HepG2 (cell line): Measurements from ENCODE around the gene ASGR1. TPM values are rescaled to one million over a fixed set of nuclear protein-coding genes. Genes with fewer than 3 reads are reported as not detected.
A peak's percentile ranks its signal among the peaks of the same experiment; 100 is the strongest.

Experiments
- ELF1 ChIP-seq: sonication (generic); formaldehyde crosslinking; IDR thresholded peaks from 2 replicates; pipeline ENCODE4 v1.4.0; 2020; ENCODE audit warnings: missing genetic modification reagents
- NFAT5 ChIP-seq: sonication (generic); formaldehyde crosslinking; IDR thresholded peaks from 2 replicates; pipeline ENCODE4 v1.4.0; 2020; ENCODE audit warnings: missing genetic modification reagents
- POLR2G ChIP-seq: fragments of 200-400 bp; formaldehyde crosslinking; IDR thresholded peaks from 2 replicates; pipeline ENCODE4 v1.6.1; 2018; ENCODE audit warnings: mild to moderate bottlenecking, low read depth, low read length, moderate library complexity
- TBP ChIP-seq: sonication (generic); formaldehyde crosslinking; IDR thresholded peaks from 2 replicates; pipeline ENCODE4 v1.5.0; 2020; ENCODE audit warnings: missing genetic modification reagents
- ZHX2 ChIP-seq, 2 experiments: sonication (generic) in 1 of 2; formaldehyde crosslinking in 1 of 2; IDR thresholded peaks; 2 replicates each; pipeline versions ENCODE4 v1.6.1 to v1.9.0; 2014 to 2022; ENCODE audit warnings: antibody characterized with exemption in 1 of 2, borderline replicate concordance in 1 of 2, inconsistent platforms in 1 of 2, low read depth in 1 of 2, missing genetic modification reagents in 1 of 2
- ZNF136 ChIP-seq: sonication (generic); formaldehyde crosslinking; IDR thresholded peaks from 2 replicates; pipeline ENCODE4 v1.8.1; 2022; ENCODE audit warnings: low read depth, mild to moderate bottlenecking, moderate library complexity, missing genetic modification reagents
- ZNF235 ChIP-seq: sonication (generic); formaldehyde crosslinking; IDR thresholded peaks from 2 replicates; pipeline ENCODE4 v1.8.1; 2023; ENCODE audit warnings: mild to moderate bottlenecking, missing genetic modification reagents, borderline replicate concordance
- ZNF572 ChIP-seq: sonication (generic); formaldehyde crosslinking; IDR thresholded peaks from 2 replicates; pipeline ENCODE4 v1.5.1; 2020; ENCODE audit warnings: mild to moderate bottlenecking, missing genetic modification reagents
- ZNF678 ChIP-seq: sonication (generic); formaldehyde crosslinking; IDR thresholded peaks from 2 replicates; pipeline ENCODE4 v1.4.0; 2020; ENCODE audit warnings: mild to moderate bottlenecking, missing genetic modification reagents
- ZNF749 ChIP-seq: sonication (generic); formaldehyde crosslinking; IDR thresholded peaks from 2 replicates; pipeline ENCODE4 v1.8.0; 2022; ENCODE audit warnings: mild to moderate bottlenecking, missing genetic modification reagents, moderate library complexity, borderline replicate concordance
- ZNF784 ChIP-seq: sonication (generic); formaldehyde crosslinking; IDR thresholded peaks from 2 replicates; pipeline ENCODE4 v1.5.1; 2020; ENCODE audit warnings: missing genetic modification reagents, mild to moderate bottlenecking, borderline replicate concordance
- polyA plus RNA-seq, 8 experiments: library from polyadenylated mRNA; depleted of rRNA in 3 of 8; stranded (reverse) in 7 of 8; unstranded in 1 of 8; fragments of >200 nt; fragmentation: Illumina TruSeq in 4 of 8; extraction: Trizol in 4 of 8; gene quantifications; 2 replicates each; pipeline versions ENCODE4 v1.2.1 to v1.2.3, GENCODE V29; 2011 to 2016; ENCODE audit warnings: low read depth in 4 of 8, missing spikeins in 1 of 8, mixed read lengths in 1 of 8; ENCODE audit not compliant: insufficient read depth in 1 of 8
- total RNA-seq, 5 experiments: library from RNA; depleted of rRNA; stranded (reverse); fragments of >200 nt; fragmentation: Illumina TruSeq; extraction: Trizol; gene quantifications; 2 replicates each; pipeline ENCODE4 v1.2.3, GENCODE V29; 2016; ENCODE audit warnings: low read depth in 1 of 5
- TF ChIP-seq, protein P1 (sequence below), 2 experiments: sonication (generic) in 1 of 2; formaldehyde crosslinking in 1 of 2; IDR thresholded peaks; 2 replicates each; pipeline versions ENCODE4 v1.5.1 to v1.6.1; 2011 to 2020; ENCODE audit warnings: borderline replicate concordance in 1 of 2, low read depth in 1 of 2, low read length in 1 of 2, mild to moderate bottlenecking in 1 of 2, missing genetic modification reagents in 1 of 2, moderate library complexity in 1 of 2

Gene ASGR1
- total and polyA plus RNA-seq, 2 of the 13 experiments (the other 11 are each of a cell fraction or from before 2014, with no cell fraction given), result 353 to 796 TPM

DNA sequence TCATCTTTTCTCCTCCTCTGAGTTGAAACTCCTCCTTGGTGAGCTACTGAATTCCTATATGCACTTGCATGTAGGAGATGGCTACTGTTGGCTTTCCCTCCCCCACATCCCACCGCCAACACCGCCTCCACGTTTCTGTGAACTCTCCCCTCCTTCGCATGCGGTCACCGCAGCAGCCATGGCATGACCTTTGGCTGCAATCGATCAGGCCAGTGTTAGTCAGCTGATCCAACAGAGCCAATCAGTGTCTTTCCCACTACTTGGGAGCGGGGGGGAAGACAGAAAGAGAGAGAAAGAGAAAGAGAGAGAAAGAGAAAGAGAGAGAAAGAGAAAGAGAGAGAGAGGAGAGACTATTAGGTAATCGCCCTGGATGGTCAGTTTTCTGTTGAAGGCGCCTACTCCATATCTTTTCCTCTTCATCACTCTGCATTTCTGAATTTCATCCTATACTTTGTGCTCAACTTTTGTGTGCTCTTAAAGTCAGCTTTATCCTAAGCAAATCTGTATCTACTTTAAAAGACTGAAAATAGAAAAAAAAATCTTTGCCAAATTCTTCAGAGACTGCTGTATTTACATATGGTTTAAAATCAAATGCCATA is 22.7 kb downstream of the ASGR1 start (continued):
- TF ChIP-seq ZNF784, result peak; percentile 96
- no peak for TF ChIP-seq ZNF749 (CRISPR knock-in tag)
- TF ChIP-seq, protein P1, sequence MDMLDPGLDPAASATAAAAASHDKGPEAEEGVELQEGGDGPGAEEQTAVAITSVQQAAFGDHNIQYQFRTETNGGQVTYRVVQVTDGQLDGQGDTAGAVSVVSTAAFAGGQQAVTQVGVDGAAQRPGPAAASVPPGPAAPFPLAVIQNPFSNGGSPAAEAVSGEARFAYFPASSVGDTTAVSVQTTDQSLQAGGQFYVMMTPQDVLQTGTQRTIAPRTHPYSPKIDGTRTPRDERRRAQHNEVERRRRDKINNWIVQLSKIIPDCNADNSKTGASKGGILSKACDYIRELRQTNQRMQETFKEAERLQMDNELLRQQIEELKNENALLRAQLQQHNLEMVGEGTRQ (IDR thresholded peaks at IDR 0.05; ENCODE audit: low read depth, low read length), result peak; percentile 76
- TF ChIP-seq, protein P1 (CRISPR knock-in tag; IDR thresholded peaks at IDR 0.05; ENCODE audit: borderline replicate concordance), result peak; percentile 96; the same call in 1 of the 2 replicates
- TF ChIP-seq ELF1 (CRISPR knock-in tag), result no peak
- TF ChIP-seq TBP, result no peak
- peak; percentile 91; the same call in 1 of the 2 replicates for TF ChIP-seq ZNF235 (CRISPR knock-in tag)
- peak; percentile 46; the same call in 1 of the 2 replicates for TF ChIP-seq ZNF678 (CRISPR knock-in tag)
- TF ChIP-seq ZNF136 (CRISPR knock-in tag), result no peak
- no peak for TF ChIP-seq ZNF572 (CRISPR knock-in tag)
- no peak for TF ChIP-seq POLR2G
- peak; percentile 82 for TF ChIP-seq ZHX2 (IDR thresholded peaks at IDR 0.05; ENCODE audit: low read depth)
- peak; percentile 73; the same call in 1 of the 2 replicates for TF ChIP-seq ZHX2 (CRISPR knock-in tag; IDR thresholded peaks at IDR 0.05; ENCODE audit: borderline replicate concordance)
- TF ChIP-seq NFAT5 (CRISPR knock-in tag), result peak; percentile 95
